B cell (primary cell): ENCODE results near the gene SSBP2.

Source experiments
- EZH2 ChIP-seq: IDR thresholded peaks from 2 replicates; pipeline ENCODE4 v1.6.1; 2012; ENCODE audit warnings: borderline replicate concordance, low read depth, mild to moderate bottlenecking, moderate library complexity, low read length; ENCODE audit not compliant: insufficient read depth, poor library complexity, severe bottlenecking
- TF ChIP-seq, protein P1 (sequence below): fragments of 200-600 bp; IDR thresholded peaks from one replicate; pipeline ENCODE4 v1.8.0; 2022; ENCODE audit warnings: antibody characterized with exemption, mild to moderate bottlenecking

DNA sequence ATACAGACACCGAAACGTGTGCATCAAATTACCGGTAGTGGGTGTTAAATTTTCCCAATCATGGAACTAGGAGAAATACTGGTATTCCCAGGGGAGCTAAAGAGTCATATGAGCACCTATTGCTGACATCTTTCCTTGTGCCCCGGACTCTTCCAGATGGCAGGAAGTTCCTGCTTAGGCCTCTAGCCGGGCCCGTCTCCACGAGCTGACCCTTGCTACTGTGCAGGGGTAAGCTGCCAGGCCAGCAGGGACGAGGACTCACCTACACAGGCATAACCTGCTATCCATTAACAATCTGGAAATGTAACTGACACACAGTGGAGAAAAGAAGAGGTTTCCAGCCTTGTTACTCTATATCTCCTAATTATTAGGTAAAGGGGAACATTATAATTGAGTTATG, 16.2 kb upstream of the SSBP2 start:
- TF ChIP-seq, protein P1, sequence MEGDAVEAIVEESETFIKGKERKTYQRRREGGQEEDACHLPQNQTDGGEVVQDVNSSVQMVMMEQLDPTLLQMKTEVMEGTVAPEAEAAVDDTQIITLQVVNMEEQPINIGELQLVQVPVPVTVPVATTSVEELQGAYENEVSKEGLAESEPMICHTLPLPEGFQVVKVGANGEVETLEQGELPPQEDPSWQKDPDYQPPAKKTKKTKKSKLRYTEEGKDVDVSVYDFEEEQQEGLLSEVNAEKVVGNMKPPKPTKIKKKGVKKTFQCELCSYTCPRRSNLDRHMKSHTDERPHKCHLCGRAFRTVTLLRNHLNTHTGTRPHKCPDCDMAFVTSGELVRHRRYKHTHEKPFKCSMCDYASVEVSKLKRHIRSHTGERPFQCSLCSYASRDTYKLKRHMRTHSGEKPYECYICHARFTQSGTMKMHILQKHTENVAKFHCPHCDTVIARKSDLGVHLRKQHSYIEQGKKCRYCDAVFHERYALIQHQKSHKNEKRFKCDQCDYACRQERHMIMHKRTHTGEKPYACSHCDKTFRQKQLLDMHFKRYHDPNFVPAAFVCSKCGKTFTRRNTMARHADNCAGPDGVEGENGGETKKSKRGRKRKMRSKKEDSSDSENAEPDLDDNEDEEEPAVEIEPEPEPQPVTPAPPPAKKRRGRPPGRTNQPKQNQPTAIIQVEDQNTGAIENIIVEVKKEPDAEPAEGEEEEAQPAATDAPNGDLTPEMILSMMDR, result no peak
- TF ChIP-seq EZH2, result no peak
